ENCODE results near the gene CHMP4A. TPM values are rescaled to one million over a fixed set of nuclear protein-coding genes. Genes with fewer than 3 reads are reported as not detected.

CHMP4A gene
- total RNA-seq, 6 experiments from 2014 or later = 32.4 to 41.1 (median 38.8) TPM

DNA sequence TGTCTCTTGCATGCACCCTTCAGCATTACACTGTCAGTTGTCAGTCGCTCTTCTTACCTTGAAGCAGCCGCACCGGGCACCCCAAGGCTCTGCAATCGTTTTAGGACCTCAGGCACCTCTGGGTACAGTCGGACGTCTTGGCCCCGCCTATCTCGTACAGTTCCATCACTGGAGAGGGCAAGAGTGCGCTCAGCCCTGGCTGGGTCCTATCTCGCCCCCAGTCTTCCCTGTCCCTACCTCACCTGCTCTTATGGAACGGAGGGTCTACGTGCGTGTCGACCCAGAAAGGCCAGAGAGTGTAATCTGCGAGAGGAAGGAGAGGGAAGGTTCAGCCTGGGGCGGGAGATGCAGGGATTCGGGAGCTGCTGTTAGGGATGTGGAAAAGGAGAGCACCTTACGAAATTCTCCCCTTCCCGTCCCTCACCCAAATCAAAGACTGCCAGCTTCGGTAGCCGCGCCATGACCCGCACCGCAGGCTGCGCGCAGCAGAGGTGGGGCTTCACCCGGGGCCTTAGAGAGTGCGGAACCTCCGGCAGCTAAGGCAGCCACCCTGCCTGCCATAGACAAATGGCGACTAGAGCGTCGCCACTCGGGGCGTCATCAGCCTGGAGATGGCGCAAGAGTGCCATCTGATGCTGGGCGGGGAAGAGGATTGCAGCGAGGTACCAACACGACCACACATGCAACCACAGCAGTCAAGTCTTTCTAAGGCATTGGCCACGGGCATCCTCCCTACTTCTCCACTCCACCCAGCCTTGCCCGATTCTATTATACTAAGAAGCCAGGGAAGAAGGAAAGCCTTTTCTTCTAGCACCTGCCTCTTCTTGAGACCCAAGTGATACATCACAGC, 2.4 kb upstream of the CHMP4A start, which contains the start of gene MDP1:
TSS of gene MDP1 (minus strand) at position 572 of the 850 bp plus-strand sequence. CDS start at position 461, 111 bp downstream.
- no peaks in the 10 kb centered on the region for H3K9me3 Mint-ChIP-seq
- peak within 1 kb of the TSS; percentile 97 for H3K4me3 Mint-ChIP-seq
- H3K27ac Mint-ChIP-seq = peak within 1 kb of the TSS; percentile 100
- TF ChIP-seq, protein P1, sequence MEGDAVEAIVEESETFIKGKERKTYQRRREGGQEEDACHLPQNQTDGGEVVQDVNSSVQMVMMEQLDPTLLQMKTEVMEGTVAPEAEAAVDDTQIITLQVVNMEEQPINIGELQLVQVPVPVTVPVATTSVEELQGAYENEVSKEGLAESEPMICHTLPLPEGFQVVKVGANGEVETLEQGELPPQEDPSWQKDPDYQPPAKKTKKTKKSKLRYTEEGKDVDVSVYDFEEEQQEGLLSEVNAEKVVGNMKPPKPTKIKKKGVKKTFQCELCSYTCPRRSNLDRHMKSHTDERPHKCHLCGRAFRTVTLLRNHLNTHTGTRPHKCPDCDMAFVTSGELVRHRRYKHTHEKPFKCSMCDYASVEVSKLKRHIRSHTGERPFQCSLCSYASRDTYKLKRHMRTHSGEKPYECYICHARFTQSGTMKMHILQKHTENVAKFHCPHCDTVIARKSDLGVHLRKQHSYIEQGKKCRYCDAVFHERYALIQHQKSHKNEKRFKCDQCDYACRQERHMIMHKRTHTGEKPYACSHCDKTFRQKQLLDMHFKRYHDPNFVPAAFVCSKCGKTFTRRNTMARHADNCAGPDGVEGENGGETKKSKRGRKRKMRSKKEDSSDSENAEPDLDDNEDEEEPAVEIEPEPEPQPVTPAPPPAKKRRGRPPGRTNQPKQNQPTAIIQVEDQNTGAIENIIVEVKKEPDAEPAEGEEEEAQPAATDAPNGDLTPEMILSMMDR (IDR thresholded peaks at IDR 0.05) = peak; percentile 79
- H3K4me1 Mint-ChIP-seq (ENCODE audit: low read depth) = peaks cover 44% of the 10 kb centered on the region
- H3K27me3 Mint-ChIP-seq (ENCODE audit: insufficient read depth) = peaks cover 2% of the 10 kb centered on the region
- peak; percentile 68 for DNase-seq
- H3K36me3 Mint-ChIP-seq (ENCODE audit: low read depth) = peaks cover 11% of the 10 kb centered on the region; the same call in 1 of the 2 replicates

DNA sequence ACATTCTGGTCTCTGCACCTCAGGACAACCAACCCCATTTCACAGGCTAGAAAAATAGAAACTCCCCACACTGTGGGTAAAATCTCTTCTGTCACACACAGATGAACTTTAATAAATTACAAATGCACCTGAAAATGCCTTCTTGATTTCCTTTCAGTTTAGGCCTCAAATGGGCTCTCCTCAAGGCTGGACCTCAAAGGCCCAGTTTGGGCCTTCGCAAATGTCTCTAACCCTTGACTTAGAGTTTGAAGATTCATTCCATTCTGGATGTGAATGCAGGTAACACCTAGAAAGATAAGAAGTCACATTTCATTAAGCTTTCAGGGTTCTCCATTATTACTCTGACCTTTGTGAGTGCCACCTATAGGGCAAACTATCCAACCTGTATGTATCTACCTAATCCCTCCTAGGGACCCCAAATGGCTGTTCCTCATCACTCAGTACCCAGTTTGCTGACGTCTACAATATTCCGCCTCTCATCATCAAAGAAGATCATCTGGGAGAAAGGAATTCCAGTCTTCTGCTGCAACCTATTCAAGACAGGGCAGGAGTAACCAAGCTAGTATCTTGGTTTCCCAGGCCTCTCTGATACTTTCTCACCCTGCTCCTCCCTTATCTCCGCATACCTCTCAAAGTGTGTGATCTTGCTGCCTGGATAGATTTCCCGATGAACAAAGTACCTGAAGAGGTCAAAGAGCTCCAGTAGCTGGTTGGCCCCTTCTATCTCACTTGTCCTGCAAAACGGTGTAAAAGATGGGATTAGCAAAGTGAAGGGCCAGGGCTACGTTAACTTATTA, 776 bp upstream of the CHMP4A start:
- TF ChIP-seq, protein P1 (IDR thresholded peaks at IDR 0.05) = peak; percentile 22; the same call in 1 of the 2 replicates
- H3K27ac Mint-ChIP-seq = peak overlapping the region; percentile 100
- no peaks in the 10 kb centered on the region for H3K9me3 Mint-ChIP-seq
- DNase-seq = no peak
- H3K4me3 Mint-ChIP-seq = peak overlapping the region; percentile 97
- H3K27me3 Mint-ChIP-seq (ENCODE audit: insufficient read depth) = peaks cover 2% of the 10 kb centered on the region
- peaks cover 20% of the 10 kb centered on the region; the same call in 1 of the 2 replicates for H3K36me3 Mint-ChIP-seq (ENCODE audit: low read depth)
- H3K4me1 Mint-ChIP-seq (ENCODE audit: low read depth) = peaks cover 44% of the 10 kb centered on the region

DNA sequence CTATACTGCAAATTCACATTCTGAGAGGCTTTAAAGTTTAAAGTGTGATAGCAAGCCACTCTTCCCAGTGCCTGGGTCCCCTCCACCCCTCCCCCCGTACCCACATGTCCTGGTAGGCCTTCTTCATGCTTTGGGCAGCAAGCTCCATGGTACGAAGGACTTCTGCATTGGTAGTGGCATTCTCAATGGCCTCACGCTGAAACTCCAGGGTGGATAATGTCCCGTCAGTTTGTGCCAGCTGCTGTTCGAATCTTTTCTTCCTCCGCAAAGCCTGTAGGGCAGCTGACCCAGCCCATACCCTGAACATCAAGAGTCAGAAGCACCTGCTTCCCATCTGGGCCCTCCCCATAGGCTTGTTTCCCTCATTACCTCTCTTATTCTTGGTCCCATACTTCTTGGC, 2.0 kb downstream of the CHMP4A start:
- Mint-ChIP-seq H3K27ac (no peak overlapping the region), H3K9me3 (no peaks in the 10 kb centered on the region), H3K36me3 (ENCODE audit: low read depth) (peaks cover 38% of the 10 kb centered on the region), H3K4me3 (peak overlapping the region; percentile 97), H3K27me3 (ENCODE audit: insufficient read depth) (peaks cover 2% of the 10 kb centered on the region), H3K4me1 (ENCODE audit: low read depth) (peaks cover 33% of the 10 kb centered on the region)
- DNase-seq = no peak
- TF ChIP-seq, protein P1 (IDR thresholded peaks at IDR 0.05) = no peak

DNA sequence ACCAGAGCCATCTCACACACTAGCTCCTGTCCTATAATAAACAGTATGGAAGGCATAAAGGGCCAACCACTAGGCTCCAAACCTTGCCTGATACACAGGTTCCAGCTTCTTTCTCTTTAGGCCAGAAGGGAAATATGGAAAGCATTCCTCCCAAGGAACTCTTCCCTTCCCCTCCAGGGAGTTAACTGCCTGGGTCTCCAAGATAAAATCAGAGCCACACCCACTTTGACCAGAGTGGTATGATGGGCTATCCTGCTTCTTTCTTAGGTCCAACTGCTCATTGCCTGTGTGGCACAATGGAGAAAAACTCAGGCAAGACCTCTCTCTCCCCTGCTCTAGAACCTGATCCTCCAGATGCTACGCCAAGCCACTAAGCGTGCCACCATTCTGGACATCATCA, 5.7 kb downstream of the CHMP4A start:
- H3K4me1 Mint-ChIP-seq (ENCODE audit: low read depth) = peaks cover 9% of the 10 kb centered on the region
- H3K27me3 Mint-ChIP-seq (ENCODE audit: insufficient read depth) = peaks cover 2% of the 10 kb centered on the region
- no peak for DNase-seq
- peaks cover 53% of the 10 kb centered on the region for H3K36me3 Mint-ChIP-seq (ENCODE audit: low read depth)
- peaks cover 5% of the 10 kb centered on the region; the same call in 1 of the 2 replicates for H3K9me3 Mint-ChIP-seq
- no peak overlapping the region for H3K27ac Mint-ChIP-seq
- H3K4me3 Mint-ChIP-seq = no peak overlapping the region
- TF ChIP-seq, protein P1 (IDR thresholded peaks at IDR 0.05) = no peak

DNA sequence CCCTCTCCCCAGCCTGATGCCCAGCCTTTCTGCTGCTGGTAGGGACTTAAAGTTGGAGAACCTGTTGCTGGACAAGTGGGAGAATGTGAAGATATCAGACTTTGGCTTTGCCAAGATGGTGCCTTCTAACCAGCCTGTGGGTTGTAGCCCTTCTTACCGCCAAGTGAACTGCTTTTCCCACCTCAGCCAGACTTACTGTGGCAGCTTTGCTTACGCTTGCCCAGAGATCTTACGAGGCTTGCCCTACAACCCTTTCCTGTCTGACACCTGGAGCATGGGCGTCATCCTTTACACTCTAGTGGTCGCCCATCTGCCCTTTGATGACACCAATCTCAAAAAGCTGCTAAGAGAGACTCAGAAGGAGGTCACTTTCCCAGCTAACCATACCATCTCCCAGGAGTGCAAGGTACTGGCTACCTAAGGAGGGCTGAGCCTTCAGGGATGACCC, 6.2 kb downstream of the CHMP4A start:
- no peak for DNase-seq
- Mint-ChIP-seq H3K9me3 (peaks cover 5% of the 10 kb centered on the region; the same call in 1 of the 2 replicates), H3K27me3 (ENCODE audit: insufficient read depth) (no peaks in the 10 kb centered on the region; the same call in 1 of the 2 replicates), H3K4me3 (no peak overlapping the region), H3K4me1 (ENCODE audit: low read depth) (peaks cover 9% of the 10 kb centered on the region), H3K36me3 (ENCODE audit: low read depth) (peaks cover 58% of the 10 kb centered on the region), H3K27ac (no peak overlapping the region)
- TF ChIP-seq, protein P1 (IDR thresholded peaks at IDR 0.05) = no peak
